Measurements from ENCODE around the gene SLC2A13. TPM values are rescaled to one million over a fixed set of nuclear protein-coding genes. Genes with fewer than 3 reads are reported as not detected.

SLC2A13 gene
- total RNA-seq, 1 experiment from 2014 or later: 15.3 TPM

DNA sequence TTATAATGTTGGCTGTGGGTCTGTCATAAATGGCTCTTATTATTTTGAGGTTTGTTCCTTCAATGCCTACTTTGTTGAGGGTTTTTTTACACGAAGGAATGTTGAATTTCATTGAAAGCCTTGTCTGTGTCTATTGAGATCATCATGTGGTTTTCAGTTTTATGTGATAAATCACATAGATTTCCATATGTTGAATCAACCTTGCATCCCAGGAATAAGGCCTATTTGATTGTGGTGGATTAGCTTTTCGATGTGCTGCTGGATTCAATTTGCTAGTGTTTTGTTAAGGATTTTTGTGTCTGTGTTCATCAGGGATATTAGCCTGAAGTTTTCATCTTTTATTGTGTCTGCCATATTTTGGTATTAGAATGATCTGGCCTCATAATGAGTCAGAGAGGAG lies 27.6 kb downstream of the SLC2A13 start:
- Mint-ChIP-seq H3K4me1 (no peaks in the 10 kb centered on the region), H3K27me3 (ENCODE audit: low read depth) (peaks cover 2% of the 10 kb centered on the region; the same call in 1 of the 2 replicates), H3K27ac (no peak overlapping the region), H3K36me3 (peaks cover 54% of the 10 kb centered on the region), H3K4me3 (no peak overlapping the region), H3K9me3 (peaks cover 62% of the 10 kb centered on the region)
- DNase-seq (ENCODE audit: low spot score) (no peak), ATAC-seq (no peak)
- TF ChIP-seq ZNF396 (CRISPR knock-in tag; IDR thresholded peaks at IDR 0.05; ENCODE audit: borderline replicate concordance) (no peak), ZNF317 (CRISPR knock-in tag; IDR thresholded peaks at IDR 0.05; ENCODE audit: borderline replicate concordance, low read depth) (no peak), AFF4 (CRISPR knock-in tag; IDR thresholded peaks at IDR 0.05; ENCODE audit: borderline replicate concordance) (no peak), NR3C1 (CRISPR knock-in tag; conservative IDR thresholded peaks at IDR 0.05; ENCODE audit: low read depth) (no peak), SMAD3 (CRISPR knock-in tag; IDR thresholded peaks at IDR 0.05; ENCODE audit: borderline replicate concordance) (no peak), OVOL2 (CRISPR knock-in tag; IDR thresholded peaks at IDR 0.05; ENCODE audit: borderline replicate concordance) (no peak), SP1 (CRISPR knock-in tag; conservative IDR thresholded peaks at IDR 0.05) (no peak), FOXP1 (CRISPR knock-in tag; IDR thresholded peaks at IDR 0.05; ENCODE audit: borderline replicate concordance) (no peak), NR1H2 (CRISPR knock-in tag; IDR thresholded peaks at IDR 0.05) (no peak), ZNF121 (CRISPR knock-in tag; IDR thresholded peaks at IDR 0.05) (no peak), CTCF (IDR thresholded peaks at IDR 0.05) (no peak), MXD4 (CRISPR knock-in tag; IDR thresholded peaks at IDR 0.05; ENCODE audit: borderline replicate concordance) (no peak), JAZF1 (CRISPR knock-in tag; IDR thresholded peaks at IDR 0.05) (no peak)
- TF ChIP-seq, protein P1, sequence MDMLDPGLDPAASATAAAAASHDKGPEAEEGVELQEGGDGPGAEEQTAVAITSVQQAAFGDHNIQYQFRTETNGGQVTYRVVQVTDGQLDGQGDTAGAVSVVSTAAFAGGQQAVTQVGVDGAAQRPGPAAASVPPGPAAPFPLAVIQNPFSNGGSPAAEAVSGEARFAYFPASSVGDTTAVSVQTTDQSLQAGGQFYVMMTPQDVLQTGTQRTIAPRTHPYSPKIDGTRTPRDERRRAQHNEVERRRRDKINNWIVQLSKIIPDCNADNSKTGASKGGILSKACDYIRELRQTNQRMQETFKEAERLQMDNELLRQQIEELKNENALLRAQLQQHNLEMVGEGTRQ (CRISPR knock-in tag; IDR thresholded peaks at IDR 0.05): no peak
- TF ChIP-seq, protein P2, sequence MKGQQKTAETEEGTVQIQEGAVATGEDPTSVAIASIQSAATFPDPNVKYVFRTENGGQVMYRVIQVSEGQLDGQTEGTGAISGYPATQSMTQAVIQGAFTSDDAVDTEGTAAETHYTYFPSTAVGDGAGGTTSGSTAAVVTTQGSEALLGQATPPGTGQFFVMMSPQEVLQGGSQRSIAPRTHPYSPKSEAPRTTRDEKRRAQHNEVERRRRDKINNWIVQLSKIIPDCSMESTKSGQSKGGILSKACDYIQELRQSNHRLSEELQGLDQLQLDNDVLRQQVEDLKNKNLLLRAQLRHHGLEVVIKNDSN (CRISPR knock-in tag; IDR thresholded peaks at IDR 0.05): no peak
- TF ChIP-seq, protein P3, sequence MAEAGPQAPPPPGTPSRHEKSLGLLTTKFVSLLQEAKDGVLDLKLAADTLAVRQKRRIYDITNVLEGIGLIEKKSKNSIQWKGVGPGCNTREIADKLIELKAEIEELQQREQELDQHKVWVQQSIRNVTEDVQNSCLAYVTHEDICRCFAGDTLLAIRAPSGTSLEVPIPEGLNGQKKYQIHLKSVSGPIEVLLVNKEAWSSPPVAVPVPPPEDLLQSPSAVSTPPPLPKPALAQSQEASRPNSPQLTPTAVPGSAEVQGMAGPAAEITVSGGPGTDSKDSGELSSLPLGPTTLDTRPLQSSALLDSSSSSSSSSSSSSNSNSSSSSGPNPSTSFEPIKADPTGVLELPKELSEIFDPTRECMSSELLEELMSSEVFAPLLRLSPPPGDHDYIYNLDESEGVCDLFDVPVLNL (CRISPR knock-in tag; IDR thresholded peaks at IDR 0.05; ENCODE audit: borderline replicate concordance, low read depth): no peak
- CTCF ChIA-PET: no interaction called here
- POLR2A ChIA-PET: no interaction called here

GRCh38 chr12:40075458-40075857 lies 30.4 kb downstream of the SLC2A13 start:
- POLR2A ChIA-PET: no interaction called here
- no peak for DNase-seq (ENCODE audit: low spot score)
- Mint-ChIP-seq H3K4me1 (no peaks in the 10 kb centered on the region), H3K27me3 (ENCODE audit: low read depth) (peaks cover 2% of the 10 kb centered on the region; the same call in 1 of the 2 replicates), H3K9me3 (peaks cover 45% of the 10 kb centered on the region), H3K4me3 (no peak overlapping the region), H3K36me3 (peaks cover 29% of the 10 kb centered on the region), H3K27ac (no peak overlapping the region)
- CTCF ChIA-PET: no interaction called here
- ATAC-seq: no peak
- TF ChIP-seq TEAD1 (CRISPR knock-in tag; IDR thresholded peaks at IDR 0.05) (no peak), TCF7 (CRISPR knock-in tag; IDR thresholded peaks at IDR 0.05; ENCODE audit: low read depth) (no peak), FOXK1 (CRISPR knock-in tag; IDR thresholded peaks at IDR 0.05) (no peak), JAZF1 (CRISPR knock-in tag; IDR thresholded peaks at IDR 0.05) (no peak), HMGA2 (CRISPR knock-in tag; IDR thresholded peaks at IDR 0.05) (no peak), NR1H2 (CRISPR knock-in tag; IDR thresholded peaks at IDR 0.05) (no peak), GABPB1 (CRISPR knock-in tag; IDR thresholded peaks at IDR 0.05) (no peak), ELF4 (CRISPR knock-in tag; IDR thresholded peaks at IDR 0.05; ENCODE audit: low read depth) (no peak), NR2C2 (CRISPR knock-in tag; IDR thresholded peaks at IDR 0.05) (no peak), GTF2I (CRISPR knock-in tag; conservative IDR thresholded peaks at IDR 0.05) (no peak)
- TF ChIP-seq, protein P4, sequence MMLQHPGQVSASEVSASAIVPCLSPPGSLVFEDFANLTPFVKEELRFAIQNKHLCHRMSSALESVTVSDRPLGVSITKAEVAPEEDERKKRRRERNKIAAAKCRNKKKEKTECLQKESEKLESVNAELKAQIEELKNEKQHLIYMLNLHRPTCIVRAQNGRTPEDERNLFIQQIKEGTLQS (CRISPR knock-in tag; conservative IDR thresholded peaks at IDR 0.05): no peak
- TF ChIP-seq, protein P5, sequence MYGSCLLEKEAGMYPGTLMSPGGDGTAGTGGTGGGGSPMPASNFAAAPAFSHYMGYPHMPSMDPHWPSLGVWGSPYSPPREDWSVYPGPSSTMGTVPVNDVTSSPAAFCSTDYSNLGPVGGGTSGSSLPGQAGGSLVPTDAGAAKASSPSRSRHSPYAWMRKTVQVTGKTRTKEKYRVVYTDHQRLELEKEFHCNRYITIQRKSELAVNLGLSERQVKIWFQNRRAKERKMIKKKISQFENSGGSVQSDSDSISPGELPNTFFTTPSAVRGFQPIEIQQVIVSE (CRISPR knock-in tag; IDR thresholded peaks at IDR 0.05; ENCODE audit: borderline replicate concordance): no peak
